ENCODE measurements around the gene FETUB.
A peak's percentile ranks its signal among the peaks of the same experiment; 100 is the strongest.
"Not testable (repeated sequence)": the region's sequence is repeated elsewhere in the genome, so short reads cannot be mapped to it uniquely, and the experiment has no call there.

FETUB gene

DNA sequence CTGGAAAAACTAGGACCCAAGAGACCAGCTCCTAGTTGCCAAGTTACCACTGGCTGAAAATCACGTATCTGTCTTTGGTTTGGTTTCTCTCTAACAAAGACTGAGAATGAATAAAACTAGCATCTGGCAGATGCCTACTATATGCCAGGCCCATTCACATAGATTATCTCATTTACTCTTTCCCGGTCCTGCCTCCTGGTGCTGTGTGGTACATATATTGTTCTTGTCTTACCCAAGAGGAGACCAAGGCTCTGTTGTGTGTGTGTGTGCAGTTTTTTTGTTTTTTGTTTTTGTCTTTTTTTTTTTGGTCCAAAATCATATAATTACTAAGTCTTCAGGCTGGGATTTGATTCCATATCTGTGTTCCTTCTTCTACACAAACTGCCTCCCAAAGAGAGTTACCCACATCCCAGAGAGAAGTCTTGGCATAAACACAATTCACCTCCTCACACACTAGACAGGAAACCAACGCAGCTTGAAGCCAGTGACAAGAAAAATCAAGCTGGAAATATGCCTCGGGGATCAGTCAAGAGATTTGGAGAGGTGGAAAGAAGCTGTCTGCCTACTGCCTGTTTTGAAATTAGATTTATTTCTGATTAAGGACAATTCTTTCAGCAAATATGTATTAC lies 26.4 kb upstream of the FETUB start:
- no peak for DNase-seq

DNA sequence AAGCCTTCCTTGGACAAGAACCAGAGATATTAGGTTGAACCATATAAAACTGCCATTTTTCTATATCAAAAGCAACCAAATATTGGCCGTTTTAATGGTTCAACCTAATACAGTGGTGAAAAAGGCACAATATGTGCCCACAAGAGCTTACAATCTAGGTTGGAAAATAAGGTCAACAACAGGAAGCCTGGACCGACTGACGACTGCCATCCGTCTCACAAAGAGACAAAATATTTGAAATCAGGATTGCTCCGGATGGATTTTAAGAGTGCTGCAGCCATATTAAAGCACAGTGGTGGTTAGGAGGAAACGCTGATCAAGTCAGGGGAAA lies 26.0 kb upstream of the FETUB start:
- DNase-seq = no peak

DNA sequence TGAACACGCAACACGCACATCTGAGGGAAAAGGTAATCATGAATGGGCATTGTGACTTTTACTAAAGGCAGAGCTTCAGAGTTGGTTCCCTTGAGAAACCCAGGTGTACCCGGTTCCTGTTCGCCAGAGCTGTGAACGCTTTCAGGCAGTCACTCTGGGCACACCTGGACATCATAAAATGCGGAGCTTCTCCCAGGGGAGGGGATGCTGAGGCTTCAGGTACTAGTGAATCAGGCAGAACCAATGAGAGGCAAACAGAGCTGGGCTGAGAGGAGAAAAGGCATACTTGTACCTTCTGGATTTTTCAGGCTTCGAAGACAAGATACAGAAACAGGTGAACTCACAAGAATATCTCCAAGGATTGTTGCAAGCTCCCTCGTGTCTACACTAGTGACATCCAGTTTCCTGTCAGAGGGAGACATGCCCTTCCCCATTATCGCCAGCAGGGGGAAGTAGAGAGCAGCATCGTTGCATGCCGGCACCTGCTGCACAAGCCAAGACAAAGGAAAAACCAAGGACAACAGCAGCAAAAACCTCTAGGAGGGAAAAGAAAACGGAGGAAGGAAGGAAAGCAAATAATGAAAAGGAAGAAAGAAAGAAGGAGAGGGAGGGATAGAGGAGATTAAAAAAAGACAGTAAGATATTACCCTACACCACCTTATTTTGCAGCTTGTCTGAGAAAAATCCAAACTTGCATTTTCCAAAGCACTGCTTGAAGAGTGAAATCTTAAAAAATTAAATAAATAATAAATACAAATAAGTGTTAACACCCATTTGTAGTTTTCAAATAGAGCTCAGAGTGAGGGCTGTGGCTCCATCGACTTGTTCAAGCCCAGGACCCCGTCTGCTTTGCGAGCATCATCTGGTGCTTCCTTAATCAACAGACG lies 25.4 kb upstream of the FETUB start:
- DNase-seq = peak; percentile 72

DNA sequence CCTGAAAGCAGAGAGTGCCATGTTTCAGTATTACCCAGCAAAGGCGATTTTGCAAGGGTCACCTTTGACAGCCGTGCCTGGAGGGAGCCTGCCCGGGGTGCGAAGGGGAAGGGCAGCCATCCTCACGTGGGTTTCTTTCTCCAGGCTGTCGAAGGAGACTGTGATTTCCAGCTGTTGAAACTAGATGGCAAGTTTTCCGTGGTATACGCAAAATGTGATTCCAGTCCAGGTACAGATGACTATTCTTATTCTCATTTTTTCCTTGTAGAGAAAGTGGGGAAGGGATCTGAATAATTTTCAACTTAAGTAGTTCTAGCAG lies 23.9 kb upstream of the FETUB start:
- DNase-seq = no peak

DNA sequence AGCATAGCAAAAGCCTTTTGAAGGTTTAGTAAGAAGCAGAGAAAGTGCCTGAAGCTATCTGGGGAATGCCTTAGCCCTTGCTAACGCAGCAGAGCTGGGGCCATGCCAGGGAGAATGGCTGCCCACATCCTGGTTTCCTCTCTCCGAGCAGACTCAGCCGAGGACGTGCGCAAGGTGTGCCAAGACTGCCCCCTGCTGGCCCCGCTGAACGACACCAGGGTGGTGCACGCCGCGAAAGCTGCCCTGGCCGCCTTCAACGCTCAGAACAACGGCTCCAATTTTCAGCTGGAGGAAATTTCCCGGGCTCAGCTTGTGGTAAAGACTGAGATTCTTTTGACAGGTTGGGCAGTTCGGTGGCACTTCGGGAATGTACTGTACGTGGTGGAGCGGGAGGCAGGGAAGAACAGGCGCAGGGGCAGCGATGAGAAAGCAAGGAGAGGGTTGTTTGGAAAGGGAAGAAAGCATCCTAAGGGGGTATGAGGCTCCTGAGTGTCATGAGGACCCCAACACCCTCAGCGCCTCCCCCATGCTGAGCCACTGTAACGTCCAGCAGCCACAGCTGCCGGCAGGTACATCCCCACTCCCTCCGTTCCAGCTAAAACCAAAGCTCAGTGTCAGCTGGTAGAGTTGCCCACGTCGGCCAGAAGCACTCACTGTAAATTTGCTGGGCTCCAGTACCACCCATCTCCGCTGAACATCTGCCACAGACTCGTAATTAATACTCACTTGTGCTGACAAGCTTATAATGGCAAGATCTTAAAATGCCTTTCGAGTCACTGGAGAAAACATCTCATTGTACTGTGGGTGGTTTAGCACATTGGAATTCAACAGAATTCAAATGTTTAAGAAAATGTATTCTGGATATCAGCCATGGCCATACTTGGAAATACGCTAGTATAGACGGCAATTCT lies 22.9 kb upstream of the FETUB start:
- DNase-seq = peak; percentile 84

DNA sequence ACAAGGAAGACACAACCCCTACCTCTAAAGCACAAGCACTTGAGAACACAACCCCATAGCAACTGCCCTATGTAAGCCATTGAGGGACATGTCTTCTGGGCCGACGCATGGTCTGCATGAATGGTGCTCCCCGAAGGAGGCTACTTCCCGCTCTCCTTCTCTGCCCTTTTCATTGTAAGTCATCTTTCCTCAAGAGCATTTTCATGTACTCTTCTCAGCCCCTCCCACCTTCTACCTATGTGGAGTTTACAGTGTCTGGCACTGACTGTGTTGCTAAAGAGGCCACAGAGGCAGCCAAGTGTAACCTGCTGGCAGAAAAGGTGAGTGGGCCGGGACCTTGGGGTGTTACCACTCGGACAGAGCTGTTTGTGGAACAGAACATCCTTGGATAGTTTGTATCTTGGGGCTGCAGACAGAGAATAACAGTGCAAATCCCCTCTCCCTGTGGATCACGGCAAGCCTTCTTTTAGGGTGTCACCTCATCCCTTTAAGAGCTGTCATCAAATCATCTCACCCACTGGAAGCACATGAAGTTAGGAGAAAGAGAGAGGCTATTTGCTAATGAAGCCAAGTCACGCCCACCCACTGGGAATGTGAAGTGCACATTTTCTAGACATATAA lies 21.8 kb upstream of the FETUB start:
- DNase-seq = no peak

DNA sequence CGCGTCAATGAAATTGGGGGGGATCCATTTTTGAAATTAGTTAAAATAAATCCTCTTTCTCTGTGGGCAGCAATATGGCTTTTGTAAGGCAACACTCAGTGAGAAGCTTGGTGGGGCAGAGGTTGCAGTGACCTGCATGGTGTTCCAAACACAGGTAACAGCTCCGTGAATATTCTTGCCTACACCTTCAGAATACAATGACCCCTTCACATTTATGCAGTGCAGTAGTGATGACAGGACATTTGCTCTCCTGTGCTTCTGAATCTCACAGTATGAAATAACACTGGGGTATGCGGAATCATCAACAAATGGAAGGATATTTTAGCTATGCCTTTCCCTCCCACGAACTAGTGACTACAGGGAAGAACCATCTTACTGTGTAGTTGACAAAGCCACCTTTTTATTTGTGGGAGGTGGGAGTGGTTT lies 20.4 kb upstream of the FETUB start:
- DNase-seq = no peak

DNA sequence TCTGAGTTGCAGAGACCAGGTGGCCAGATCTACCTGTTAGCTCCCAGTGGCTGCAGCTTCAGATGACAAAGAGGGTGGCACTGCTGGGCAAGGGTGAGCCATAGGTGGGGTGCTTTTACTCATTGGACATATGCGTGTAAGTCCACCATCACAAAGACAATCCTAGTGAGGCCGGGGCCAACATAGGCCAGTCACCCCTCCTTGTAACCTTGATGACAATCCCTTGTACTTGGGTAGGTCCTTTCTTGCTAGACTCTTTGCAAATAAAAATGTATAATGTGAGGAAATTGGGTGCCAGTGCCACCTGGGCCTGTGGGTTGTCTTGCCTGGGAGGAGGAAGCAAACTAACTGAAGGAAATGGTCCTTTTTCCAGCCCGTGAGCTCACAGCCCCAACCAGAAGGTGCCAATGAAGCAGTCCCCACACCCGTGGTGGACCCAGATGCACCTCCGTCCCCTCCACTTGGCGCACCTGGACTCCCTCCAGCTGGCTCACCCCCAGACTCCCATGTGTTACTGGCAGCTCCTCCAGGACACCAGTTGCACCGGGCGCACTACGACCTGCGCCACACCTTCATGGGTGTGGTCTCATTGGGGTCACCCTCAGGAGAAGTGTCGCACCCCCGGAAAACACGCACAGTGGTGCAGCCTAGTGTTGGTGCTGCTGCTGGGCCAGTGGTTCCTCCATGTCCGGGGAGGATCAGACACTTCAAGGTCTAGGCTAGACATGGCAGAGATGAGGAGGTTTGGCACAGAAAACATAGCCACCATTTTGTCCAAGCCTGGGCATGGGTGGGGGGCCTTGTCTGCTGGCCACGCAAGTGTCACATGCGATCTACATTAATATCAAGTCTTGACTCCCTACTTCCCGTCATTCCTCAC lies 19.7 kb upstream of the FETUB start:
- DNase-seq = no peak

DNA sequence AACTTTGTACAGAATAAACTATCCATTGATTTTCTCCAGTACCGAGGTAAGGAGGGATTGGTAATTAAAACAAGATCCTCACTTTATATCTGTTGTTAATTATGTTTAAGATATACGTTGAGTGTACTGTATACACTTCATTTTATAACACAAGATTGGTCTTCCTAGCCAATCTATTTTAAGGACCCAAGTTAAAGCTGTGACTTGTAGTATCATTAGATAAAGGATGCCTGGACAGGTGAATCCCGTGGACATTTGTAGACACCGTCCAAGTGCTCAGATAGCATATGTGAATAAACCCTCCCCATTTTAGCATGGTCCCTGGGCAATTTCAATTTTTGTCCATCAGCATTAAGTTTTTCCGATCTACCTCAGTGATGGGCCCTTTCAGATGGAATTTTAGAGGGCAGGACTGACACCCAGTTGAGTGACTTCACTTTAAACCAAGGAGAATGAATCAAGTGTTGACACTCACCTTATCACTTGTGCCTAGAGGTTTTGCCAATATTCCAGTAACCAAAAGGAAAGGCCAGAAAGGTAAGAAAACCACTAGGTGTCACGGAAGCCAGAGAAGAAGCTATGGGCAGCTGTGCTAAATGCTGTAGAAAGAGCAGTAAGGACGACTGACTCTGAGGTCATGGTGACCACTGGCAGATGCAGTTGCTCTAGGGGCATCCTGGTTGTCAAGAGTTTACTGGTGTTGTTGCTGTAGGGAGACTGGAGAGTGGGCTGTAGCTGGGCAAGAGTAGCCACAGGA lies 18.1 kb upstream of the FETUB start:
- DNase-seq = no peak

DNA sequence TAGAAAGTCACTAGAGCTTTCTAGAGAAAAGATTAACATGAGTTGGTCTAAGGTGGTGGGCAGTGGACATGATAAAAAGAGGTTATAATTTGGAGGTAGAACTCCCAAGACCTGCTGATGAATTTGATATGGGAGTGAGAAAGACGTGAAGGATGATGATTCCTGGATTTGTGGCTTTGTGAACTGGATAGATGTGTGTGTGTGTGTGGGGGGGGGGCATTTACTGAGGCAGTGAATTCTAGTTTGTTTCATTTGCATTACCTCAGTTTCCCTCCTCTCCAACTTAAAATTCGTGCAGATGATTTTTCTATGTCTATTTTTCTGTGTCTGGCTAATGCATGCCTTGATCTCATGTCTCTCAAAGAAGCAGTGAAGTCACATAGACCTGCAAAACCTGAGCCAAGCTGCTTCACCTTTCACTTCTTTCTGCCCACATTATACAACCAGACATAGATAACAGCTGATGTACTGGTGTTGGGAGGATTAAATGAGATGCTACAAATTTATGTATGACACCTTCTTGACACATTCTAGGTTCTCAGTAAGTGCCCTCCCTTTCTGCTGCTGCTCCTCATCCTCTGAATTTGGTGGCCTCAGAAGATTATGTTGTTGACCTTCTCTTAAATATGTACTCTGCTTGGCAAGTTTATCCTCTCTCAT lies 17.4 kb upstream of the FETUB start:
- DNase-seq = no peak

DNA sequence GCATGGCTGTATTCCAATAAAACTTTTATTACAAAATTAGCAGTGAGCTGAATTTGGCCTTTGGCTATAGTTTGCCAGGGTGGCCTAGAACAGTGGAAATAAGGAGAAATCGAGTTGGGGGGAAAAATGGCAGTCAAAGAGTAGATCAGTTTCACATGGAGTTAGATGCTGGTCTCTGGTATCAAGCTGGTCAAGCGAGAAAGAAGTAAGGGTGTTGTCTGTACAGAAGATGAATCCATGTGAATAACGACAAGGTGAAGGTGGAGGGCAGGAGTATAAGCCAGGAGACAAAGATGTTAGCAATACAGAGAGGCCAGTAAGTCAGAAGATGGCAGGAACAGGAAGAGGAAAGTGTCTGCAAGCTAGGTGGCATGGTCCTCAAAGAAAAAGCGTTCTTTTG lies 15.6 kb upstream of the FETUB start:
- DNase-seq = no peak

DNA sequence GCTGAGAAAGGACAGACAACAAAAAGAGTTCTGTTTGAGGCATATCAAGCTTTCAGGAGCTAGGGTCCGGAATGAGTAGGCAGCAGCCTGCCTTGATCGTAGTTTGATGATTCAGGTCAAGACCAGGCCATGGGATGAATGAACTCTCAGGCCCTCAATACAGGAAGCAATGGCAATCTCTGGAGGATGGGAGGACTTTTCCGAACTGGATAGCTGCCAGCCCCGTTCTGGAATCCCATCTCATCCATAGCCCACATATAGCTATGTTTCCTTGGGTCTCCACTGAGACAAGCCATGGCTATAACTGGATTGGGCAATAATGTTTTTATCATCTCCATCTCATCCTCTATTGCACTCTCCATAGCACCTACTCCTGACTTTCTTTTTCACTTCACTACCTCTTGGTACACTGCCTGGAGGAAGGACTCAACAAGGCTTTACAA lies 14.6 kb upstream of the FETUB start:
- no peak for DNase-seq

DNA sequence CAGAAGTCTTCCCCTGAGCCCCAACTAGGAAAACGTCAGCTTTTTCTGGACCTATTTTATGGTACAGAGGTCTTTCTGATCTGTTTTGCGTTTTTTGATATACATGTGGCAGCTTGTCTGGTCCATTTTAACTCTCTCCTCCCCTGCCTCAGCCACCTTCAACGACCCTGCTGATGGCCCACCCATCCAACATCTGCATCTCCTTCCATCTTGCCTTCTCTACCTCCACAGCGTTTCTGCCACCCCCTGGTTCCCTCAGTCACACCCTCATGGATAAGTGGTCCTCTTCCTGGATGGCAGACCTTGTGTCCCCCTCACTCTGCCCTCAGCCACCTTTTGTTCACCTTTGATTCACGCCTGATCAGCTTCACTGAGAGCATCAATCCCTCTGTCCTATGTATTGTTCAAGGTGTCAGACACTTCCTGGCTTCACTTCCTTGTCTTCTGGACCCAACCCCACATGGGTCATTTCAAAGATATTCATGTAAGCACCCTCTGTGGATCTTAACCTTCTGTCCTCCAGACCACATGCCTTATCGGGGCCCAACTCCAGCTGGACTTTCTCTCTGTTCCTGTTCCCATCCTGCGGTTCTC lies 13.8 kb upstream of the FETUB start:
- DNase-seq = no peak

DNA sequence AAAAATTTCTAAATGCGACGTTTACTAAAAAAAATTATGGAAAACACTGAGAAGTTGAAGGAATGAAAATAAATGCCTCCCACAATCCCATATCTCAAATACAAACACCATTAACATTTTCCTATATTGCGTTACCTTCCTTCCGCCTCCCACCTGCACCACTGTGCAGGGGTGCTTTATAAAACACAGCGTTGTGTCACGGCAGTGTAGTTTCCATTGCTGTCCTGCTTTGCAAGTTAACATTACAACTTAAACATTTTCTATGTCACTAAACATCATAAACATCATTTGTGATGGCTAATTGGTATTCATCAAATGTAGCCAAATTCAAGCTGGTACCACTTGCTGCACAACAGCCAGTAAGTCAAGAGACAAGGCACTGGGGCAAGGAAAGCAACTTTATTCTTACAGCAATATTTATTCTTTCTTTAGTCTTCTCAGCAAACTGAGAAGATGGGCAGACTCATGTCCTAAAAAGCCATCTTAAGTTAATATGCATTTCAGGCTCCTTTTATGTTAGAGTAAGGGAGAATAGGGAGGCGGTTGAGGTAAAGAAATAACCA lies 12.3 kb upstream of the FETUB start:
- DNase-seq = no peak

DNA sequence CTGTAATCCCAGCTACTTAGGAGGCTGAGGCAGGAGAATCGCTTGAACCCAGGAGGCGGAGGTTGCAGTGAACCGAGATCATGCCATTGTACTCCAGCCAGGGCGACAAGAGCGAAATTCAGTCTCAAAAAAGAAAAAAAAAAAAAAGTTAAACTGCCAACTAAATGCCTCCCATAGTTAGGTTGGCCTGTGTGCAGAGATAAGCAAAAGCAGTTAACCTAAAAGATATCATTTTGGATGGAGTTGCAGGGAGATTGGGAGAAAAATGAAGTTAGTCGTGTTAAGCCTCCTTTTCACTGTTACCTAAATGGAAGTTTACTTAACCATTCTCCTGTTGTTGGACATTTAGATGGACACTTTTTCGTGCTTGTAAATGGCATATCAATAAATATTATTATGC lies 11.4 kb upstream of the FETUB start:
- no peak for DNase-seq

DNA sequence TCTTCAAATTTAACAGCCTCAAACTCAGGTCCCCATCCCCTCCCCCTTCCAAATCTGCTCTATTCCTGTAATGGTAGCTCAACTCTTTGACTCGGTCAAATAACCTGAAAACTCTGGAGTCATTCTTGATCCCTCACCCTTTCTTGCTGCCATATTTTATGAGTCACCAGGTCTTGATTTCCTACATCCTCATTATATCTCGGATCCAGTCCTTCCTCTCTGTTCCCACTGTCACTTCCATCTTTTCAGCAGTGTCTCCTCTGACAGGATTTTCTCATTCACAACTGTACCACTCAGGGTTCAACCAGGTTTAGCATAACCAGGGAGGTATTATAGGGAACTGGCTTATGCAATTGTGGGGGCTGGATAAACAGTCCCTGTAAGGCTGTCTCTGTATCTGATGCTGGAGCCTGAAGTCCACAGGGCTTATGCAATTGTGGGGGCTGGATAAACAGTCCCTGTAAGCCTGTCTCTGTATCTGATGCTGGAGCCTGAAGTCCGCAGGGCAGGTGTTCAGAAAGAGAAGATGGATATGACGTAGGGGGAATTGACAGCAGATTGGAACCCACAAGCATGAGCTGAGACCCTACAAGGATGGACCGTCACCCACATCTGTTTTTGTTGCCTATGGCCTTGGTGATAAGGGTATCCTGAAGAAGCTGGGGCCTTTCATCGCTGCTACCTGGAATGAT lies 9.1 kb upstream of the FETUB start:
- no peak for DNase-seq

DNA sequence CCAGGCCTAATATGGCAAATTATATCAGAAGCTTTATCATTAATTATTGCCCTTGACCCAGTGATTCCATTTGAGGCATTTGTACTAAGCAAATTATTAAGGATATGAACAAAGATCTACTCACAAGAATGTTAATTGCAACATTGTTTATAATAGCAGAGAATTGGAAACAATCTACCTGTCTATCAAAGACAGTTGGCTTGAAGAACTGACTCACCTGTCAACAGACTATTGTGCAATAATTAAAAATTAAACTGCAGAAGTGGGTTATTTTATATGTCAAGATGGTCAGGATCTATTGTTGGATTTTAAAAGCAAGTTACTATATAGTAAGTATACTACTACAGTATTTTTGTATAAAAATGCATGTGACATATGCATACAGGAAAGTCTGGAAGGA lies 6.7 kb upstream of the FETUB start:
- no peak for DNase-seq

DNA sequence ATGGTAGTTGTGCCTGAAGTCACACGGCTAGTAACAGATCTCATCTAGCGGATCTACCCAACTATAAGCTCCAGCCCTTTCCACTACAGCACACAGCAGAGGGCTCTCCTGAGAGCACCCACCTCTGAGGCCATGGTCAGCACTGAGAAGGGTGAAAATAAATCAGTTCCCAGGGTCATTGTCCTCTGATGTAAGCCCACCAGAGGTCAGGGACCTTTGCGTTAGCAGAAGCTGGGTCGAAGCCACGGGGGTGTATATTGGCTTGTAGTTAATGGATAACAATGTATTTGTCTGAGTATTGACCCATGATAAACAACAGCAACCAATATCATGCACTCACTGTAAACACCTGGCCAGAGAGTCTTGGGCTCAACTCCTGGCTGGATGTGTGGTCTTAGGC lies 6.0 kb upstream of the FETUB start:
- not testable (repeated sequence) for DNase-seq

DNA sequence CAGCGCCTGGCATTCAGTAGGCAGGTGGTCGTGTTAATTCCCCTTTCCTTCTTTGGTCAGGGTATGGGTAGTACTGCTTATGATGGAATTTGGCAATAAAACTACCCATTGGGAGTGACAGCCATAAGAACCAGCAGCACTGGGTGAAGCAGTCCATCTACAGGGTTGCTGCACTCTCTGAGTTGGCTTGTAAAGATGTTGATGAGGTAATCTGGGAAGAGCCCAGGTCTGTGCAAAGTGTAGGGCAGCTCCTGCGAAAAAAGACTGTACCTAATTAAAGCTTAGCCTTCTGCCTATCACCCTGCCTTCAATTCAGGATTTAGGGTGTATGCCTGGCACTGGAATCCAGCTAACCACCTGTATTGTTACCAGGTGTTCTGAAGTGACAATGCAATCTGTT lies 4.7 kb upstream of the FETUB start:
- no peak for DNase-seq

DNA sequence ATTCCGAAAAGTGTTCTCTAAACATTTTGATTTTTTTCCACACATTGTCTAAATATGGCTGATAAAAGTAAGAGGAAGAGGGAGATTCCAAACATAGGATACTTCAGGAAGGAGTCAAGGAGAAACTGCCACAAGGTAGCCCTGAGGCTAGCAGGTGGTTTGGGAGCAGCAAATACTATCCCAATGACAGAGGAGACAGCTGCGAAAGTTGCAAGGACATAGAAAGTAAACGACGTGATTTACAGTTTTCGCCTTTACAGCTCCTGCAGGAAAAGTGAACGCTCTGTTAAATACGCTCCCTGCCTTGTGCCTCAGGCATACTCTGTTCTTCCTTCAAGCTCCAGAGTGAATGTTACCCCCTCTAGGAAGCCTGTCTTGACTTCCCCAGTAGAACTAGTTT lies 3.7 kb upstream of the FETUB start:
- no peak for DNase-seq
